ENCODE results near the gene TRERF1. TPM values are rescaled to one million over a fixed set of nuclear protein-coding genes. Genes with fewer than 3 reads are reported as not detected.

The TRERF1 gene
- total and polyA plus RNA-seq, 2 experiments from 2014 or later: 11.2 to 20.6 TPM

GRCh38 chr6:42338744-42339222, 112.9 kb downstream of the TRERF1 start (continued):
- TF ChIP-seq REST (IDR thresholded peaks at IDR 0.05; ENCODE audit: unreplicated experiment): no peak
- no peak for TF ChIP-seq STAT1 (IDR thresholded peaks at IDR 0.05; ENCODE audit: unreplicated experiment)
- no peak for TF ChIP-seq ZNF331 (CRISPR knock-in tag; IDR thresholded peaks at IDR 0.05; ENCODE audit: low read depth)
- no peak for TF ChIP-seq EZH2 (IDR thresholded peaks at IDR 0.05; ENCODE audit: low read depth, unreplicated experiment)
- TF ChIP-seq JUNB (IDR thresholded peaks at IDR 0.05; ENCODE audit: unreplicated experiment): no peak
- TF ChIP-seq ZNF114 (CRISPR knock-in tag; IDR thresholded peaks at IDR 0.05): no peak
- no peak for TF ChIP-seq EZH2phosphoT487 (IDR thresholded peaks at IDR 0.05; ENCODE audit: unreplicated experiment)

GRCh38 chr6:42337985-42338743, 113.6 kb downstream of the TRERF1 start:
- Mint-ChIP-seq H3K27me3 (ENCODE audit: insufficient read depth, low read depth, poor library complexity) (peaks cover 5% of the 10 kb centered on the region), H3K27ac (no peak overlapping the region), H3K4me1 (peaks cover 16% of the 10 kb centered on the region), H3K9me3 (no peaks in the 10 kb centered on the region), H3K36me3 (ENCODE audit: low read depth) (no peaks in the 10 kb centered on the region; the same call in 2 of the 3 replicates), H3K4me3 (no peak overlapping the region)
- no peak for TF ChIP-seq EZH2 (IDR thresholded peaks at IDR 0.05; ENCODE audit: low read depth, unreplicated experiment)
- no peak for TF ChIP-seq EZH2phosphoT487 (IDR thresholded peaks at IDR 0.05; ENCODE audit: unreplicated experiment)
- TF ChIP-seq CREB1 (CRISPR knock-in tag; IDR thresholded peaks at IDR 0.05; ENCODE audit: low read depth): no peak
- no peak for TF ChIP-seq REST (IDR thresholded peaks at IDR 0.05; ENCODE audit: unreplicated experiment)
- no peak for TF ChIP-seq ZNF114 (CRISPR knock-in tag; IDR thresholded peaks at IDR 0.05)
- Histone ChIP-seq H3K27ac (ENCODE audit: low read depth) (no peak overlapping the region), H2AFZ (no peak overlapping the region), H4K20me1 (replicated peaks; ENCODE audit: insufficient read depth) (peaks cover 27% of the 10 kb centered on the region), H3K4me2 (no peak overlapping the region), H3K4me1 (ENCODE audit: insufficient read depth) (no peaks in the 10 kb centered on the region; the same call in 1 of the 2 replicates), H3K27me3 (ENCODE audit: insufficient read depth) (no peaks in the 10 kb centered on the region), H3F3A (replicated peaks; ENCODE audit: low read depth) (no peaks in the 10 kb centered on the region), H3K4me3 (no peak overlapping the region), H3K9me2 (ENCODE audit: insufficient read depth) (no peaks in the 10 kb centered on the region; the same call in 1 of the 2 replicates), H3K36me3 (ENCODE audit: insufficient read depth) (no peaks in the 10 kb centered on the region), H3K79me2 (replicated peaks; ENCODE audit: insufficient read depth) (peaks cover 74% of the 10 kb centered on the region)
- DNase-seq (ENCODE audit: low spot score) (no peak), ATAC-seq (no peak)

Data from GM23338 (cell line).